ENCODE measurements around the gene MORN4.
"Not testable (repeated sequence)": the region's sequence is repeated elsewhere in the genome, so short reads cannot be mapped to it uniquely, and the experiment has no call there.

The MORN4 gene

DNA sequence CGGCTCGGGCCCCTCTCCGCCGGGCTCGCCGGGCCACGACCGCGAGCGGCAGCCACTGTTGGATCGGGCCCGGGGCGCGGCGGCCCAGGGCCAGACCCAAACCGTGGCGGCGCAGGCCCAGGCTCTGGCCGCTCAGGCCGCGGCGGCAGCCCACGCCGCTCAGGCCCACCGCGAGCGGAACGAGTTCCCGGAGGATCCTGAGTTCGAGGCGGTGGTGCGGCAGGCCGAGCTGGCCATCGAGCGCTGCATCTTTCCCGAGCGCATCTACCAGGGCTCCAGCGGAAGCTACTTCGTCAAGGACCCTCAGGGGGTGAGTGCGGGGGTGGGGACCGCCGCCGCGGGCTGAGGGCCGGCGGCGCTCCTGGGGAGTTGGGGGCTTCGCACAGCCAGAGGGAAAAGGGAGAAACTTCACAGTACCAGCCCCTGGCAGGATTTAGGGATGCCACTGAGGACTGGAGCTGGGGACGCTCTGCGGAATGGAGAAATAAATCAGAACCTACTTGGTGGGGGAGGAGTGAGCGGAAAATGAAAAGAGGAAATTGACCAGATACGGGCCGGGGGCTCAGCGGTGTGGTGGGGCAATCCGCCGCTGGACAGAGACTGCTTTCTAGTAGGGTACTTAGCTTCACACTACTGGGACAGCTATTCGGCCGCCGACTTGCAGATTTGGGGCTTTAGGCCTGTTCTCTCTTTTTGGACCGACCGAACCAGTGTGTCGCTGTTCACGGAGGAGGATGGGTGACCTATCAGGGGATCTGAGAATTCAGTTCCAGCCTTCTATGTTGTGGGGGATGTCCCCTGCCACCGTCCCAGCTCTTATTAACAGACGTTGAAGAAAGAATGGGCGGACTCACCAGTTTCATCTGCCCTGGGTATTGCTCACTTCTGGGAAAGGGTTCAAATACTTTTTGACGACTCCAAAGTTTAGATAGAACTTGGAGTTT is 7.8 kb upstream of the MORN4 start:
- peak in 1 of 2 donors; percentile 9 for DNase-seq

DNA sequence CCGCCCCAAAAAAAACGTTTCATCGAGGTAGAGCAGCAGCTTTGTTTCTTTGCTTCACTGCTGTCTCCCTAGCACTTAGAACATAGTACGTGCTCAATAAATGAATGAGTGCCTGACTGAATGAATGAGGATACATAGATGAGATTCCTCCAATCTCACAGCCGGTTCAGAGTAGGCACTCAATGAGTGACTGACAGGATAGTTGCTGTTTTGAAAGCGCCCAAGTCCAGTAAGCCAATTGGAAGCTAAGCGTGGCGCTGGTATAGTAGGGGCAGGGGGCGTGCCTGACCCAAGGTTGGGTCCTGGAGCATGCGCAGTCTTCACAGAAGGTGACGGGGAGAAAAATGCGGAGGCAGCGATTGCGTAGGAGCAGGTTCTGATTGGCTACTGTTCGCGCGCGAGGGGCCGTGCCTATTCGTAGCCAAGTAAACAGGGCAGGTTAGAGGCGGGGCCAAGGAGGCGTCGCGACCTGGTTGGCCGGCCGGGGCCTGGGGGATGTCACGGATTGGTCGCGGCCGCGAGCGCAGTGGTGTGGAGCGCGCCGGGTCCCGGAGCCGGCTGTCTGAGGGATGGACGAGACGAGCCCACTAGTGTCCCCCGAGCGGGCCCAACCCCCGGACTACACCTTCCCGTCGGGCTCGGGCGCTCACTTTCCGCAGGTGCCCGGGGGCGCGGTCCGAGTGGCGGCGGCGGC is 7.0 kb upstream of the MORN4 start, which contains the start of gene PI4K2A:
PI4K2A (plus strand) TSS at position 498 of the 694 bp plus-strand sequence; CDS start at position 570, 72 bp downstream.
- peak; percentile 99 for DNase-seq

DNA sequence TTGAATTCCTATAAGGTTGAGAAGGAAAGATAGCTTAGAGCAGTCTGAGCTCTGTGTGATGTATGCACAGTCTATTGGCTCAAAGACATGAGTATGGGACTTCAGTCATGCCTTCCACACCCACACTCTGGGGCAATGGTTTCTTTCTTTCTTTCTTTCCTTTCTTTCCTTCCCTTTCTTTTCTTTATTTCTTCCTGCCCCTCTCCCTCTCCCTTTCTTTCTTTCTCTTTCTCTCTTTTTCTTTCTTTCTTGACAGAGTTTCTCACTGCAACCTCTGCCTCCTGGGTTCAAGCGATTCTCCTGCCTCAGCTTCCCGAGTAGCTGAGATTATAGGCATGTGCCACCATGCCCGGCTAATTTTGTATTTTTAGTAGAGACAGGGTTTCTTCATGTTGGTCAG is 5.8 kb upstream of the MORN4 start:
- DNase-seq = not testable (repeated sequence)

DNA sequence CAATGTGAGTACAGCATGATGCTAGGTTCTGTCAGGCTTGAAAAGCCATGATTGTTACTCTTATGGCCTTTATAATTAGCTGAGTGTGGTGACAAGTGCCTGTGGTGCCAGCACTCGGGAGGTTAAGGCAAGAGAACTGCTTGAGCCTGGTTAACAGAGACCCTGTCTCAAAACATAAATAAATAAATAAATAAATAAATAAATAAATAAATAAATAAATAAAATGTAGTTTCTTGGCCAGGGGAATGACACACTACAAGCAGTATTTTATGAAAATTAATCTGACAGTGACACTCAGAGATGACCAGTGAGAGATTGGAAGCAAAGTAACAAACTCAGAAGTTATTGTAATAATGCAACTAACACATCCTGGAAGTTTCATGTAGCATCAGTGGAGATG is 2.3 kb upstream of the MORN4 start:
- DNase-seq = no peak

DNA sequence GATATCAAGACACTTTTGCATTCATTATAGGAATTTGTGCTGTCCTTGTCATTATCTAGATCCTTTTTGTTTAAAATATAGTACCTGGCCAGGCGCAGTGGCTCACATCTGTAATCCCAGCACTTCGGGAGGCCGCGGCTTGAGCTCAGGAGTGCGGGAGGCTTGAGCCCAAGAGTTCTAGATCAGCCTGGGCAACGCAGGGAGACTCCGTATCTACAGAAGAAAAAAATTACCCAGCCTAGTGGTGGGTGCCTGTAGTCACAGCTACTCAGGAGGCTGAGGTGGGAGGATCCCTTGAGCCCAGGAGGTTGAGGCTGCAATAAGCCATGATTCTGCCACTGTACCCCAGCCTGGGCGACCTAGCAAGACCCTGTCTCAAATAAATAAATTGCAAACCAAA is 621 bp upstream of the MORN4 start:
- DNase-seq = no peak

DNA sequence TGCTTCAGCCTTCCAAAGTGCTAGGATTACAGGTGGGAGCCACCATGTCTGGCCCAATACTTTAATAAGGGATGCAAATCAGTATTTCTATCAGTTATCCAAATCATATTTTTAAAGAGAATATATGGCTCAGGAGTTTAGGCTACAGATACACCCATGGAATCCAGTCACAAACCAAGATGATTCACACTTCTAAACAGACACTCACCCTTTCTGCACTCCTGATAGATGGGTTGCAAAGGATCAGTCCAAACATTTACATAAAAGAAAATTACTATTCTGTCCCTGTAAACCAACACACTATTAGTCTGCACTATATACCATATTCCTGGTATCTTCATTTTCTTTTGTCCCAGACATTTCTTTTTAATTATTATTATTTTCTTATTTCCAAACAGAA is 2.2 kb downstream of the MORN4 start:
- no peak for DNase-seq

DNA sequence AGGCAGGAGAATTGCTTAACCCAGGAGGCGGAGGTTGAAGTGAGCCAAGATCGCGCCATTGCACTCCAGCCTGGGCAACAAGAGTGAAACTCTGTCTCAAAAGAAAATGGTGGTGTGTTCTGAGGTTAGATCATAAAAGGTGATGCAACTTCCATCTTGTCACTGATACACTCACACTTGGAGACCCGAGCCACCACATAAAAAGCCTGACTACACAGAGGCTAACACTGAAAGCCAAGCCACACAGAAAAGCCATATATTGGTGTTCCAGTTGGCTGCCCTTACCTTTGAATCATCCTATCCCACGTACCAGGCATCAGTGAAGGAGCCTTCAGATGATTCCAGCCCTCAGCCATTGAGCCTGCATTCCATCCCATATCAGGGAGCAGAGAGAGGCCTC is 4.0 kb downstream of the MORN4 start:
- DNase-seq = no peak

DNA sequence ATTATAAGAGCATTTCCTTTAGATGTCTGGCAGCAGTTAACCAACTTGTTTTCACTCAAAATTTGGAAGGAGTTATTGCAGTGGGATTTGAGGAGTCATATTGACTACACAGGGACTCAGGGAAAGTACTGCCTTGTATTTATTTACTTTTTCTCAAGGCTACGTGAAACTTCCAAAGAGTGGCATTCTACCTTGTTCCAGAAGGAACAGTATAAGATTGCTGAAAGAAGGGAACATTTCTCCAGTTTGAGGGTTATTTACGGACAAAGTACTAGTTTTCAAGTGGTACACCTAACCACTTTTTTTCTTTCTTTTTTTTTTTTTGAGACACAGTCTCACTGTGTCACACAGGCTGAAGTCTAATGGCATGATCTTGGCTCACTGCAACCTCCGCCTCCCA is 5.1 kb downstream of the MORN4 start:
- DNase-seq = no peak

DNA sequence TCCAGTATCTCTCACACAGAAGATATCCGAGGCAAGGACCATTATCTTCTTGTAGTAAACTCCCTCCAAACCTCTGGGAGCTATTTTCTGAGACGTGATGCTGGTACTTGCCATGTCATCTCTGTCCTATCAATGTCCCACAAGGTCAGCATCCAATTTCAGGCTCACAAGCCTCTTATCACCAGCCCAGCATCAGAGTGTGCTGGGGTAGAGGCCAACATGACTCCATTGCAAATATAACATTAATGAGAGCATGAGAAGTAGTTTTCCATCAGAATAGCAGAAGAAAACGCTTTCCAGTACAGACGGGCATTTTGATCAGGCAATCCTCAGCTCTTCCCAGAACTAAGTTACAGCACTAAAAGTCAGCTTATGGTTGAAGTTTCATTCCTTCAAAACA is 5.6 kb downstream of the MORN4 start:
- no peak for DNase-seq

DNA sequence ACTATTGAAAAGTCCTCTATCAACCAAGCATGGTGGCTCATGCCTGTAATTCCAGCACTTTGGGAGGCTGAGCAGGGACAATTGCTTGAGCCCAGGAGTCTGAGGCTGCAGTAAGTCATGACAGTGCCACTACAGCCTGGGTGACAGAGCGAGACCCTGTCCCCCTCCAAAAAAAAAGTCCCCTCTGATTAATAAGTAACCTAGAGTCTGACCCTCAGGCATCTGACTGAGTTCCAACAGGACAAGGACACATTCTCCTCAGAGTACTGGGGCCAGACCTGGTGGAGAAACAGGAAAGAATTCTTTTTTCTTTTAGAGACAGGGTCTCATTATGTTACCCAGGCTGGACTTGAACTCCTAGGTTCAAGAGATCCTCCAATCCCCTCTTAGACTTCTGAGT is 10.0 kb downstream of the MORN4 start:
- no peak for DNase-seq

DNA sequence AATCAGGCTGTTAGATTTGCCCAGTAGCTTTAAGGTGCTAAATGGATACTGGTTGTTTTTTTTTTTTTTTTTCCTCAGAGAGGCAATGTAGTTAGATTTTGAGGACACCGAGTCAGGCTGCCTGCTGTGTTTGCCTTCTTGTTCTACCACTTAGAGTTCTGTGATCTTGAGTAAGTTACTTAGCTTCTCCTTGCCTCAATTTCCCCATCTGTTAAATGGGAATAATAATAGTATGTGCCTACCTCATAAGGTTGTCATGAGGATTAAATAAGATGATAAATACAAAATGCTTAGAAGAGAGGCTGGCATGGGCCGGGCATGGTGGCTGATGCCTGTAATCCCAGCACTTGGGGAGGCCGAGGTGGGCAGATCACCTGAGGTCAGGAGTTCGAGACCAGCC is 14.6 kb downstream of the MORN4 start:
- no peak for DNase-seq

DNA sequence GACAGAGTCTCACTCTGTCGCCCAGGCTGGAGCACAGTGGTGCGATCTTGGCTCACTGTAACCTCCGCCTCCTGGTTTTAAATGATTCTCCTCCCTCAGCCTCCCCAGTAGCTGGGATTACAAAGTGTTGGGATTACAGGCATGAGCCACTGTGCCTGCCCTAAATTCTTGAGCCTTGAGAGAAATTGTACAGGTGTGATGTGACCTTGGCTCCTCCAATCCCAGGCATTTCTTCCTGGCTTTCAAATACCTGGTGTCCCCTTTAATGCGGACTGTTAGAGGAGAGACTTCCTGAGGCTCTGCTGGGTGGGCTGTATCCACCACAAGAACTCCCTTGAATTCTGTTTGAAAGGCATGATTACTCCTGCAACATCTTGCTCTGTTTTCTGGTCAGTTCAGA is 15.0 kb downstream of the MORN4 start:
- DNase-seq = no peak

DNA sequence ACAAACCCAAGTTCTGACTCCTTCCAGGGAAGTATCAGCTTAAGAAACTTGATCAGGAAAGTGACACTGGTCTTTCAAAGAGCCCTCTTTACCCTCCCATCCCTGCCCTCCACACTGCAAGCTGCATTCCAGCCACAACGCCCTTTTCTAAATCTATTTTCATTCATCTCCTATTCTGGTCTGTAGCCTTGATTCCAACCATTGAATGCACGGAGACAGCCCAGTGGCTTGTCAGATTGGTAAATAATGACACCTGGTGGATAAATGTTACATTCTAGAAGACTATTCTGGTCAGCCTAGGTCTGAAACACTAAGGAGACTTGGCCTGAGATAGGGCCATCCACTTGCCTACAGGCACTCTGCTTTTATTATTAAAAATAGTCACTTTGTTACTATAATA is 20.9 kb downstream of the MORN4 start:
- no peak for DNase-seq

DNA sequence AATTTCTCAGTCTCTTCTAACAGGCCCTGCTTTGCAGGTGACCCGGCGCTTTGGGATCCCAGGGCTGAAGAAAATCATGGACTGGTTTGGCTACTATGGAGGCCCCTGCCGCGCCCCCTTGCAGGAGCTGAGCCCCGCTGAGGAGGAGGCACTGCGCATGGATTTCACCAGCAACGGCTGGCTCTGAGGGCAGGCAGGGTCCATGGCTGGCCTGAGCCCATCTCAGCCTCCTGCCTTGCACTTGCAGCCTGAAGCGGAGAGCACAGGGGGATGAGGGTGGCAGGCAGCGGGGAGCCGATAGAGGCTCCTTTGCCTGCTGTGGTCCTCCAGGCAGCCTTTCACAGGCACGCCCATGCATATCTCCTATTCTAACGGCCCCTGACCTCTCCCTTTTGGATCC is 21.8 kb downstream of the MORN4 start:
- DNase-seq = no peak

DNA sequence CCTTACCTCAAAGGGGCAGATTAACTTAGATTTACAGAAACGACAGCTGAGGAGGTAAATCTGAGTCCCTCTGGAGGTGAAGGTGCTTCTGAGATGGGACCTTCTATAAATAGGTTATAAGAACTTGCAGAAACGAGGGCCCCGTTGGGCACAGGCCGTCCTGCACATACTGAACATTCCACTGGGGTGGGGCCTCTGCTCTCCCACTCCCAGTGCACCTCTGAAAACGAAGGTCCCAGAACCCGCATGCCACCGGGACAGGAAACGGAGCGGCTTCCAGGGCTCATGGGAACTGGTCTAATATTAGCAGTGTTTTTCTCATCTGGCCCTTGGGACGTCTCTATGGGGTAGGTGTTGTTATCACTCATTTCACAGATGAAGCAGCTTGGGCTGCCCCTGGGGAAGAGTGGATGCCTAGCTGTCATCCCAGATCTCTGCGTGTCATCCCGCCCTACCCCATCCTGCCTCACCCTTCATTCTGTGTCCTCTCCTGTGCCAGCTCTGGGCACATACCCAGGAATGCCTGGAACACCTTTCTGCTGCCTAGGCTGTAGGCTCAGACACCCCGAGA is 24.2 kb downstream of the MORN4 start:
- DNase-seq = no peak

DNA sequence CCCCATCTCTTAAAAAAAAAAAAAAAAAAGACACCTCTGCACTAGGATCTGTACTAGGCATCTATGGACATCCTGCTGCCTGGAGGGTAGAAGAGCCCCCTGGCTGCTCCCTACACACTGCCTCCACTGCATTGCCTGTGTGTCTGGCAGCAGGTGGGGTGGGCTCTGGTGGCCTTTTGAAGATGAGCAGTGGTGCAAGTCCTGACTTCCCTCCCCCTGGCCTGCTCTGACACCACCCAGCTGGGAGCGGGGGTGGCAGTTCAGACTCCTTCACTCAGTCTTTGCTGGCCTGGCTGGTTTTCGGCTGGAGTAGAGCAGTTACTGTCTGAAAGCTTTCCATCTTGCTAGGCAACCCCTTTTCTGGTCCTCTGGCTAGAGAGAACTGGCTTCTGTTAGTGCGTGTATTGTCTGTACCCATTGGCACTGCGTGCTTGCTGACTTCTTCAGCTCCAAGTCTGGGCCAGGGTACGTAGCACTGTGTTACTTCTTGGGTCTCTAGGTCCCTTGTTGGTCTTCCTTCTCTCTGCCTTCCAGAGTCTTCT is 26.1 kb downstream of the MORN4 start:
- no peak for DNase-seq

DNA sequence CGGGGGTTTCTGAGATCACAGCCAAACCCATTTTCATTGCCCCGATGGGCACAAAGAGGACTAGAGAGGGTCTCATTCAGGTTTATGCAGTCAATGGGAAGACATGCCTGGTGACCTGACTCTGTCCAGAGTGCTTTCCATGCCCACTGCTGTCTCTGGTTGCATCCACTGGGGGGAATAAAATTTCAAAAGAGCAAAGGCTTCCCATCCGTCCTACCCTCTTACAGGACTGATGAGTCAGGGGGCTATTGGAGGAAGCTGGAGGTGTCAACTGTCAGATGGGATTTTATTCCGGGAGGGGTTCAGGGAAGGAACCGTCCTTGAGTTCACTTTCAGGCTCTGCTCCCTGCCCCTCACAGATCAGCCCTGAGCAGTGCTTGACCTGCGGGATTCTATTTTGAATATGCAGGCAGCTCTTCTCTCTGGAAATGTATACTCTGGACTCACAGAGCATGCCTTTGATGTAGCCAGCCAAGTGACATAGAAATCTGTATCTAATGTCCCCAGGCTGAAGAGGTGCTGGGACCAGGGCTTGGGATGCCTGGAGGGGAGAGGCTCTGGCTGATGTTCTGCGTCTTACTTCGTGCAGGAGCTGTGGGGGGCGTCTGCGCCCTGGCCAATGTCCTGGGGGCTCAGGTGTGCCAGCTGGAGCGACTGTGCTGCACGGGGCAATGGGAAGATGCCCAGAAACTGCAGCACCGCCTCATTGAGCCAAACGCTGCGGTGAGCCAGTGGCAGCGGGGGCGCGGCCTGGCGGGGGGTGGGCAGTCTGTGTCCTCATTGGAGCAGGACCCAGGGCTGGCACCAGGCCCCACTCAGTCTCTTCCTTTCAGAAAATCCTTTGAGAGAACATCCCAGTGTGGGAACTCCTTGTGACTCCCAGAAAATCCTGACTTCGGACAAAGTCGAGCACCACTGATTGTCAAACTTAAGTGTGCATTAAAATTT is 31.8 kb downstream of the MORN4 start:
- no peak for DNase-seq

DNA sequence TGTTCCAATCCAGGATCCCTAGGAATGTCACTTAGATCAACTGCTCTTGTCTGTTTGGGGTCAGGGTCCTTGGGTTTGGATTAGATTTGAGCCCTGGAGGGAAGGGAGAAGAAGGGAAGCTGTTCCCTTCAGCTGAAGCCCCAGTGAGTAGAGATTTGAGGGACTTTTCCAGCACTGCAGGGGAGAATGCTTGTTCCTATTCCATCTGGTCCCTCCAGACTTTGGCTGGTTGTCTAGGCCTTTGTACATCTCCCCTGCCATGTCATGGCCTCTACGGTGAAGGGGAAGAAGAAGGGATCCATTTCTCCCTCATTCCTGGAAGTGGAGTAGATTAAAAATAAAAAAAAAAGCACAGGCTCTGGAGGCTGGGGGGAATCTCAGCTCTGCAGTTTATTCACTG is 32.7 kb downstream of the MORN4 start:
- DNase-seq = no peak

DNA sequence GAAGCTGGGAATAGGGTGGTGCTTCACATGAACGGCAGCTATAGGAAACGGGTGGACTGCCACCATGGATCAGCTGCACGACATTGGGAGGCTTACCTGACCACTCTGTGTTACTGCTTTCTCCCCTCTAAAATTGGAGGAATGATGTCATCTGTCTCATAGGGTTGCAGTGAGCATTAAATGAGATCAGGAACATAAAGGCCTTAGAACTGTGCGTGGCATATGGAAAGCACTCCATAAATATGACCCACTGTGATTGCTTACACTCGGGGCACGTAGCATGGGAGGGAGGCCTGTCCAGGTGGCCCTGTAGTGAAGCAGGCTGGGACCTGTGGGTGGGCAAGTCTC is 34.1 kb downstream of the MORN4 start:
- no peak for DNase-seq

DNA sequence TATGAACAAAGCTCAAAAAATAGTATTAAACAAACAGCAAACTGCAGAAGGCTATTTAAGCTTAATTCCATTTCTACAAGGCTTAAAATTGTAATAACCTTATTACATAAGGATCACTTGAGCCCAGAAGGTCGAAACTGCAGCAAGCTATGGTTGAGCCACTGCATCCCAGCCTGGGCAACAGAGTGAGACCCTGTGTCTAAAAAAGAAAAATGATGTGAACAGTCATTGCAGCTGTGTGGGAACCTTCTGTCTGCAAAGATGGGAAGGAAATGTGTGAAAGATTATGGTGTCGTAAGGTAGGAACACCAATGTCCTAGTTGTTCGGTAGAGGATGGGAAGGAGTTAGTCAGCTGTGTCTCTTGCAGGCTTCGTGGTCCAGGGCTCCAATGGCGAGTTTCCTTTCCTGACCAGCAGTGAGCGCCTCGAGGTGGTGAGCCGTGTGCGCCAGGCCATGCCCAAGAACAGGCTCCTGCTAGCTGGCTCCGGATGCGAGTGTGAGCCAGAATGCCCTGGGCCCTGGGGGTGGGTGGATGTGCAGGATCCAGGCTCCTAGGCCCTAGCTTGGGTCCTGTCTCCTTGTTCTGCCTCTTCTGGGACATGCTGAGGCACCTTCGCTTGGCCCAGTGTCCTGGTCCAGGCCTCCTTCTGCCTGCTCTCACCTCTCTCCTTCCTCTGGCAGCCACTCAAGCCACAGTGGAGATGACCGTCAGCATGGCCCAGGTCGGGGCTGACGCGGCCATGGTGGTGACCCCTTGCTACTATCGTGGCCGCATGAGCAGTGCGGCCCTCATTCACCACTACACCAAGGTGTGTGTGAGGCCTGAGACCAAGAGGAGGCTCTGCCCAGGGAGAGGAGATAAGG is 34.7 kb downstream of the MORN4 start:
- no peak for DNase-seq

DNA sequence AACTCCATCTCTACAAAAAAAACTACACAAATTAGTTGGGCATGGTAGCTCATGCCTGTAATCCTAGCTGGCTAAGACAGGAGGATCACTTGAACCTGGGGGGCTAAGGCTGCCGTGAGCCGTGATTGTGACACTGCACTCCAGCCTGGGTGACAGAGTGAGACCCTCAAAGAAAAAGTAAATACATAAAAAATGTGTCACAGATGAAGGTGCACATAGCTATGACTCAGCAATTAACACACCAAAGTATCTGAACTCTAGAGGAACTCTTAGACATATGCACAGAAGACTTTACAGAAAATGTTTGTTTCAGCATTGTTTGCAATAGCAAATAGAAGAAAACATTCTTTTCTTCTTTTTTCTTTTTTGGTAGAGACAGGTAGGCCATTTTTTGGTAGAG is 35.5 kb downstream of the MORN4 start:
- DNase-seq = no peak

Measured in activated CD4-positive, alpha-beta T cell treated with anti-CD3 and anti-CD28 coated beads for 4 hours (primary cell).